ENCODE measurements around the gene NOS3.
A peak's percentile ranks its signal among the peaks of the same experiment; 100 is the strongest.

The NOS3 gene

DNA sequence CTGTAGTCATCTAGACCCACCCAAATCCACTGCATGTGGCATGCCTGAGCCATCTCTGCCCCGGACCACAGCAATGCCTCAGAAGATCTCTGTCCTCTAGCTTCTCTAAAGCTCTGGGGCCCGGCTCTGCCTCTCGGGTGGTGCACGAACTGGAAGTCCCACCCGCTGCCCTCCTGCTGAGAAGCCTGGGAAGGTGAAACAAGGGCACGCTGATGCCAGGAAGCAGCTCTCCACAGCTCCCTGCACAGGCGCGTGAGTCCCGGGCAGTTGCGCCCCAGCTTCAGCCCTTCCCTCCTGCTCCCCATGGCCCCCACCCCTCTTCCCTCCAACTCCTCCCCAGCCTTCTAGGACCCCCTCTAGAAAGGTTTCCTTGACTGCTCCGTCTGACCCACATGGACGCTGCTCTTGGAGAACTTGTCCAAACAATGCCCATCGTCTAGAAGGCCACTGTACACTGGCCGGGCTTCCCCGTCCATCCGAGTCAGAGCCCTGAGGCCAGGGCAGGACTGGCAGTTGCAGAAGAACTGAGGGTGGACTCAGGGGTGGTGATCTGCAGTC, 25.5 kb upstream of the NOS3 start:
- DNase-seq, result no peak

DNA sequence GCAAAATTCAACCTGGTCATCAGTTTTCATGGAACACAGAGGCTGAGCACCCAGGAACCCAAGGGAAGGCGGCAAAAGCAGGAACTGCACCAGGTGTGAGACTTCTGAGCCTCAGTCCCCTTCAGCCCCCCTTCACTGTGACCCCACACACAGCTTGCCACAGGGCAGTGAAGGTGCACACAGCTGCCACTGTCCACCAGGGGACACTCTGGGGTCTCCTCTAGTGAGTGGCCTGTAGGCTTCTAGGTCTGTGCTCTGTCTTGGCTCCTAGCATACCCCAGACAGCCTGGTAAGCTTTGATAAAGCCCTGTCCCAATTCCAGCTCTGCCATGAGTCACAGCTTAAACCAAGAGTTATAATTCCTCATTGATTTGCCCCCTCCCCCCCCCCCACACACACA, 24.8 kb upstream of the NOS3 start:
- no peak for DNase-seq

DNA sequence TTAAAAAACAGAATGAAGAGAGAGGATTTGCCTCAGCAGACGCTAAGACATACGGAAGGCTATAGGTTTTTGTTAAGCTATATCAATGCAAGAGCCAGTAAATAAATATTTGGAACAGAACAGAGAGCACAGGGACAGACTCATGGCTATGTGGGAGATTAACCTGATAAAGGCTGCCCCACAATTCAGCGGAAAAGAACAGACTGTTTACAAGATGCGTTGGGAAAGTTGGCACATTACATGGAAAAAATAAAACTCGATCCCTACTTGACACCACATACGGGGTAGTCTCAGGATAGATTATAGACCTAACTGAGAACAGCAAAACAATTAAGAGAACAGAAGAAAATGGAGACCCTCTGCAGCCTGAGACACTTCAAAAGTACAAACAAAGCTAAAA, 23.5 kb upstream of the NOS3 start:
- DNase-seq, result no peak

DNA sequence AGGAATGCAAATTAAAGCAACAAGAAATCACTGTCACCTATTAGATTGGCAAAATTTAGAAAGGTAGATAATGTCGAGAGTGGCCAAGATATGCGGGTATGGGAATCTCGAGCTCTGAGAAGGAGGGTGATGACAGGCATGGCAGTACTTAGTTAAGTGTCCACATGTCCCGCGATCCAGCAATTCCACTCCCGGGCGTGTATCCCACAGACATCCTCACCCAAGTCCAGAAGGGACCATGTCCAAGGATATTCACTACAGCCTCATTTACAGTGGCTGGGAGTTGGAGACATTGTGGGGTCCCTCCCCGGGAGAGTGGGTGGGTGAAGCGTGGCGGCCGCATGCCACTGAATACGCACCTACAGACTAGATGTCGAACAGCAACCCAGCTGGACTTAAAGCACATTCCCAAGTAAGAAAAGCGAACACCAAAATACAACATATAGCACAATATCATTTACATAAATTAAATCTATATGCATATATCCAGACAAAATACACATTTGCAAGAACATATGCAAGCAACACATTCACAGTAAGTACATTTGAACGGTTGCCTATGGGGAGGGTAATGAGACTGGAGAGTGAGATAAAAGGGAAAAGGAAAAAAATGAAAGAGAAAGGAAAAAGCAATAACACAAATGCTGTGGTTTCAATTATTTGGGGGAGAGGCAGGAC, 22.6 kb upstream of the NOS3 start:
- DNase-seq, result no peak

DNA sequence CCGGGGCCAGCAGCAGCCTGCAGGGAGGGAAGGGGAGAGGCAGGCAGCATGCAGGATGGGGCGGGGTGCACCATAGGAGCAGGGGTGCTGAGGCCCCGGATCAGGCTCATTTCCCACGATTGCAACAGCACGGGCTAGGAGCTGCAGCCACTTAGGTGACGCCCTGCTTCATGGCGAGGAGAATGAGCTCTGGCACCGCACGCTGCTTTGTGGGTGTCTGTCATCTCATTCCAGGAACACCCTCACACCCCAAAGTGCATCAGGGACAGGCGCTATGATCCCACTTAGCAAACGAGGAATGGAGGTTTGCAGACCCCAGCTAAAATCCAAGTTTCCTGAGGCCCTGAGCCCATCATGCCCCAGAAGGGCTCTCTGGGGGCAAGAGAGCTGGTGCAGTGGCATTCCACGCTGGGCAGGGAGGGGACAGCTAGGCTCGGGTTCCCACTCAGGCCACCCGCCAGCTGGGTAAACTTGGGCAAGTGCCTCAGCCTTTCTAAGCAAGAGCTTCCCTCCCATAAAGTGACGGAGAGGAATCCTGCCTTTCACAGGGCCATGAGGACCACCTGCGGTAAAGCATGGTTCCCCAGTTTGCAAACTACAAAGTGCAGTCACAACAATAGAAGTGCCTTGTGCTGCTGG, 22.0 kb upstream of the NOS3 start:
- no peak for DNase-seq

DNA sequence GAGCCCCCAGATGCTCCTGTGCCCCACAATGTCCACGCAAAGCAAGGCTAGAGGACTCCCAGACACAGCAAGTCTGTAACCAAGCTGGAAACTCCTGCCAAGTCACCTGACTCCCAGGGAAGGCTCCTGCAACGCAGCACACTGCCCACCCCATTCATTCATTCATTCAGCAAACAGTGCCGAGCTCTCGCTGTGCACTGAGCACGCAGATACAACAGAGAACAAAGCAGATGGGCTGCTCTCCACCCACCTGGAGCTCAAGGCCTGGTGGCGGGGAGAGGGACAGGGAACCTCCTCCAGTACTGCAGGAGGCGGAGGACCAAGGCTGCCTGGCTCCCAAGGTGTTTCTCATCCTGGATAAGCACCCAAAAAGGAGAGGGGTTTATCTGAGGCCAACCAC, 21.3 kb upstream of the NOS3 start:
- no peak for DNase-seq

DNA sequence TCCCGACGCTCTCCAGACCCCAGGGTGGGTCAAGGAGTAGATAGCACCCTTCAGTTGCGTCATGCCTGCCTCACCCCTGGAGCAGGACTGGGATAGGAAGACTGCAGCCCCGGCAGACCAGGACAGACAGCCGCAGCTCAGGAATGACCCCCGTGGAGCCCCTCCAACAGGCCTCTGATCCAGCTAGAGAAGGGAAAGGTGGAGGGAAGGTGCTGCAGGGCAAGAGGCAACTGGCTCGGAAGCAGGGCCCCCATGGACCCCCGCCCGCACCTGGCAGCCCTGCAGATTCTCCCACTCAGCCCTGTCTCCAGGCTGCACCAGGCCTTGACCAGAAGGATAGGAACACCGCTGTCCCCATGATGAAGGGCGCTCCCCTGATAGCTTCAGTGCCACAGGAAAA, 20.4 kb upstream of the NOS3 start:
- DNase-seq, result no peak

DNA sequence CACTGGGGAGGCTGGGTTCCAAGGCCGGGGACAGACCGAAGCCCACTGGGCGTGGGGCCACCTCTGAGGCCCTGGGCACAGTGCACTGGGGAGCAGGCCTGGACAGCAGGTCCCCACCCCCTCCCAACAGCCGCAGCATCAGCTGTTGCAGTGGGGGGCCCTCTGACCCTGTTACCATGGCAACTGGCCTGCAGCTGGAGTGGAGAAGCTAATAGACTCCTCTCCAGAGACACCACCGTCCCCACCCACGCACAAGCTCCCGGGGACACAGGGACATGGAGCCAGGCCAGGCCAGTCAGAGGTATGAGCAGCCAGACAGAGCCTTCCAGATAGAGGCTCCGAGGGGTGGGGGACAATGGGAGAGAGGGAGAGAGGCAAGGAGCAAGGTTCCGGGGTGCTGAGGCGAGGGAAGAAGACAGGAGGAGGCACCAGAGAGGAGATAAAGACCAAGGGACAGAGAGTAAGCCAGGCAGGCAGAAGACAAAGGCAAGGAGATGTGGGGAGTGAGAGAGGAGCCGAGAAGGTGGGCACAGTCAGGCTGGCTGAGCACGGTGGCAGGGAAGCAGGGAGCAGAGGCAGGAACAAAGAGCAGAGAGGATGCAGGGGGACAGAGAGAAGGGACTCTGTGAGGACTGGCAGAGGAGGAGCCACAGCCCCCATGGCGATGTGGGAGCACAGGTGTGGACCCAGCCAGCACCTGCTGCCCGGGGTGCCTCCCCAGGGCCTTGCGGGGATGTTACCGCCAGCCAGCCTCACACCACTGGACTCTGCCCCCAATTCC, 19.4 kb upstream of the NOS3 start:
- peak; percentile 74 for DNase-seq

DNA sequence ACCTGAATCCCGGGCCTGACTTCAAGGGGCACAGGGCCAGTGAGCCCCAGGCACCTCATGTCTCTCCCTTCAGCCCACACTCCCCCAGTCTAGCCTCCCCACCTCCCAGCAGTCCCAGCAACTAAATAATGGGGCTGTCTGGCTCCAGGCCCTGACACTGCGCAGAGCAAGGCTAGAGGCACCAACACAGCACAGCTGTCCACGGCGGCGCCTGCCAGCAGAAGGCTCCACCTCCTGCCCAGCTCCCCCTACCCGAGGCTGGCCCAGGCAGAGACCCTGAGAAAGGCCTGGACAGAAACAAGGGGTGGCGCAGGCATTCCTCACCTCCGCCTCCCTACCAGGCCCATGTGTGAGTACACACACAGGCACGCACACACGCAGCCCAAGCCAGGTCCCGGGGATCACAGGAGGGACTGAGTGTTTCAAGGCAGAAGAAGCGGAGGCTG, 18.8 kb upstream of the NOS3 start:
- DNase-seq, result peak; percentile 64

DNA sequence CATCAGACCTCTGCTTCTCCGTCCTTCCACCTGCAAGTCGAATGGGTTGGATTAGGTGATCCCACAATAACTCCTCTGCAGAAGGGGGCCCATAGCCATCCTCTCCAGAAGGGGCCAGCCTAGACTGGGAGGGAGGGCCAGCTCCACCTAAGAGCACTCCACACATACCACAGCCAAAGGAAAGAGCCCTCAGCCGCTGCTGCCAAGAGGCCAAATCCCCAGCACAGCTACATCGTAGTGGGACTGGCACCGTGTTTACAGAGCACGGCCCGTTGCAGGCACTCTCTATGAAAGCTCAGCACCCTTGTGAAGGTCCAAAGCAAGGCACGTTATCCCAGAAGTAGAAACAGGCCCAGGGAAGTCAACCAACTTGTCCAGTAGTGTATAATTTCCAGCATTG, 18.1 kb upstream of the NOS3 start:
- DNase-seq, result no peak

DNA sequence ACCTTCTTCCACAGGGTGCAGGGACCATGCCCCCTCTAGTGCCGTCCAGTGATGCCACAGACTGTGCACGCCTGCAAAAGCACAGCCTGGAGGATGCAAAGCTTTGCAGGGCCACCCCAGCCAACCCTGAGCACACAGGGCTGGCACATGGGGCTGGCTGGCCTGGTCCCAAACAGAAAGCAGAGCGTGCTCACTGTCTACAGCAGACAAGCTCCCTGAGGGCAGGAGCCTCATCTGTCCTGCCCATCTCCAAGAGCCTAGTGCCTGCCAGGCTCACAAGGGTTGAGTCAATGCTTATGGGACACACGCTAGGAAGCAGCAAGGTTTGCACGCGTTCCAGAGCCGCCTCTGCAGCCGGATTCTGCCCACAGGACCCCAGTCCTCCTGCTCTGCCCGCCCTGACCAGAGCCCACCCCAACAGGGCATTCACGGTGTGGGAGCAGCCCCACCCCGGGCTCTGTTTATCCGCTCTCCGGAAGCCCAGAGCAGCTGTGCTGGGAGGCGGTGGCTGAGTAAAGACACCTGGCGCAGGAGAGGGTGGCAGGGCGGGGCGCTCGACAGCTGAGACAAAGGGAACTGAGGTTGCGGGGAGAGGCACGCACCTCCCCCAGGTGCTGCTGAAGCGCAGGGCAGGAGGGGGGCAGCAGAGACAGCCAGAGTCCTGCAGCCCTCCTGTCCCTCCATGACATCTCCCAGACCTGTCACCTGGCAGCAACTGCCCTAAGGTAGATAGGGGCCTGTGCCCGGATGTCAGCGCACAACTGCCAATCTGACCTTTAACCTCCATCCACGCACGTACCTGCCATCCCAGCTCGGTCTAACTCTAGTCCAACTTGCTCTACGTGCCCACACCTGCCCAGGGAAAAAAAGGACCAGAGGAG, 17.0 kb upstream of the NOS3 start:
- no peak for DNase-seq

DNA sequence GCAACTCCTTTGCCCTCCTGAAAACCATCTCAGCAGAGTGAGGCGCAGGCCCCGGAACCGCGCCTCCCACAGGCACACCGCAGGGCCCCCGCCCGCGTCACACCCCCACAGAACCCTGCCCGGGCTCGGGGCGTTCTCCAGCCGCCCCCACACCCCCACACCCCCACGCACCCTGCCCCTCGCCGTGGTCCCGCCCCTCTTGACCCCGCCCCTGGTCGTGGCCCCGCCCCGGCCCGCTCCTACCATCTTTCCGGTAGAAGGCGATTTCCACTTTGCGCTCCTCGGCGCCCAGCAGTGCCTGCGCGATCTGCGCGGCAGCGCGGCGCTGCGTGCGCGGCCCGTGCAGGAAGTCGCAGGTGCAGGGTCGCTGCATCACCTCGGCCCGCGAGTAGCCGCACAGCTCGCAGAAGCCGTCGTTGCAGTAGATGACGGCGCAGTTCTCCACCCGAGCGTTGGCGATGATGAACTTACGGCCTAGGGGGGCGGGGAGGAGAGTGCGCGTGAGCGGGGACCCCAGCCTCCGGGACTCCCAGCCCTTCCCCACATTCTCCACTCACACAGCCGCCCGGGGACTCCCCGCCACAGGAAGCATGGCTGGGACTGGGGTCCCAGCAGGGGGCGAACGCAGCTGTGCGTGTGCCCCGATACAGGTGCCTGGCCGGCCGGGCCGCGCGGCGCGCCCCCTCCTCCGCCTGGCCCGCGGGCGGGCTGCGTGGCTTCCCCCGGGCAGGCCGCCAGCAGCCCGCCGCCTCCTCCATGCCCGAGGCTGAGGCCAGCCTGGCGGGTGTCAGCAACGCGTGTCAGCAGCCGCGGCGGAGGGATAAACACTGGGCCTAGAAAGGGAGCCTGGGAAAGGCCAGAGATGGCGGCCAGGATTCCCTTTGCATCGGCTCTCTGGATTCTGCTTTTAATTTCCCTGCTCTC, 16.1 kb upstream of the NOS3 start:
- no peak for DNase-seq

DNA sequence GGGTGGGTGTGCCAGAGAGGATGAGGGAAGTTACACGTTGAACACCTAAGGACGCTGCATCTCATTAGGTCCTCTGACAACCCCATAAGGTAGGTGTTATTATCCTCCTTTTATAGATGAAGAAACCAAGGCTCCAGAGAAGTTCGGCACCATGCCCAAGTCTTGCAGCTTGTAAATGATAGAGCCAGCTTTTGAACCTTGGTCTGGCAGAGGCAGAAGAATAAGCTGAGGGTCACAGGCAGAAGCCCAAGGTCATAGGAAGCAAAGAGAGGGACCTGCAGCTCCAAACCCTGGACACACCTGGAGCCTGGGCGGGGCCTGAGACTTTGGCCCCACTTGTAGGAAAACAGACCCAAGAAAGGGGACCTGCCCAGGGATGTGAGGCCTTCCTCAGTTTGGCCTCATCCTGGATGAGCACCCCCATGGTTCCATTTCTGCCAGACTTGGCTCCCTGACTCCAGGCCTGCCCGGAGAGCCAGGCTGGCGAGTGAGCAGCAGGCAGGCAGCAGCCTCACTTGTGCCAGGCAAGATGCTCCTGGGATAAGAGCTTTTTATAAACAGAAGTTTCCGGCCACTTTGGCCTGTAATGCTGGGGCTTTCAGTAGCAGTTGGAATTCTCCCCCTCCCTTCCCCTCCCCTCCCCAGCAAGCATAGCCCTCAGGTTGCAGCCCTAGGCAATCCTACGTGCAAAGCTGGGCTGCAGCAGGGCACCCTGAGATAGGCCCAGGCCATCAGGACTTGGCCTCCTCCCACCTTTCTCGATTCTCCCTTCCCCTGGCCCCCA, 15.1 kb upstream of the NOS3 start:
- no peak for DNase-seq

DNA sequence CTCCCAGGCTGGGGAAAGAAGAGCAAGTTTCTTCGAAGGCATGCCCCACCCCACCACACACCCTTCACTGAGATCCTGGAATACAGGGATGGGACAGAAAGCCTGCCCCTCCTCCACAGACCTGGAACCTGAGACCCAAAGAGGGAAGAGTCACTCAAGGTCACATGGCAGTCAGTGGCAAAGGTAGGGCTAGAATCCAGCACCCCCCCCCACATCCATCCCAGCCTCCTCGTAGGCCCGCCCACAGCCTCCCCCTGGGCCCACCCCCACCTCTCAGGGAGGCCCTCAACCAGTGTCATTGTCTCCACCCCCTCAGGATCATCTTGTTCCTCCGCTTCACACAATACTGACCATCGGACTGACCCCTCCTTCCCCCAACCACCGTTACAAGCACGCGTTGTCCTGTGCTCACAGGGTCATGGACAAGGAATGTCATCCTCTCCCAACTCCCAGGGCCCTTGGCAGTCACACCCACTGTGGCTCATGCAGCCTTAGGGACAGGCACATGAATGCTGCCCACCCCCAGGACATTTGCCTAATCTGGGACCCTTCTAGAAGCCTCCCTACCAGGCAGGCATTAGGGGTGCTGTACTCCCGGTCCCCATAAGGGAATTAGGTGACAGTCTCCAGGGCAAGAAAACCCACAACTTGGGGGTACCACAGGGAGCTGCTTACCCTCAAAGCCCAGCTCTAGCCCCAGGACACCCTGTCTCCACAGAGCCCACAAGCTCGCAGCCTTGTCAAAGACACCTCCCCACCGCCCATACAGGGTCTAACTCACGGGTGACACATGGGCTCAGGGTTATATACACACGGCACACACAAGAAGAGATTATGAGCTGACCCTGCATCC, 14.1 kb upstream of the NOS3 start:
- DNase-seq, result no peak

DNA sequence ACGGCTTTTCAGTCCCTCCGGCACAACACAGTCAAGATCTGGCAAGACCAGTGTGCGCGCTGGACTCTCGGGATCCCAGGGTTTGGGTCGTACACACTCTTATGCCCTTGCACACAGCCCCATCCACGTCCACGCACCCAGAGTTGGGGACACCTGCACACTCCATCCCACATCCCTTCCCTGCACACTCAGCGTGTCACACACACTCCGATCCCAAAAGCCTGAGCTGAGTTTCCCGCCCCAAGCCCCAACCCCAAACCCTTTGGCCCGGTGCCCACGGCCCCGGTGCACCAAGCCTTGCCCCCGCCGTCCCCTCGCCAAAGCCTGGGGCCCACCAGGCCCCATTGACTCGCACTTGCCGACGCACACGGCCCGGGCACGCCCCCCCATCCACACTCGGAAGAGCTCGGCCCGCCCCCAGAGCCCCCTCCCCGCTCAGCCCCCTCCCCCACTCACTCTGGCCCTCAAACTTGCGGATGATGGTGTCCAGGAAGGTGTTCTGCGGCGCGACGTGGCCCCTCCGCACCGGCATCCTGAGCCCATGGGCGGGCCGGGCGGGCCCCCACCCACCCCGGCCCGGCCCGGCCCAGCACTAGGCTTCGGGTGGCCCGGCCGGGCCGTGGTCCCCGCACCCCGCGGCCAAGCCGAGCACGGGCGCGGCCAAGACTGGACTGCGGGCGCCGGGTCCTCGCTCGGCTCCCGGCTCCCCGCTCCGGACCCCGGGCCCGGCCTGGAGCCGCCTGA, 13.3 kb upstream of the NOS3 start:
- DNase-seq, result no peak

DNA sequence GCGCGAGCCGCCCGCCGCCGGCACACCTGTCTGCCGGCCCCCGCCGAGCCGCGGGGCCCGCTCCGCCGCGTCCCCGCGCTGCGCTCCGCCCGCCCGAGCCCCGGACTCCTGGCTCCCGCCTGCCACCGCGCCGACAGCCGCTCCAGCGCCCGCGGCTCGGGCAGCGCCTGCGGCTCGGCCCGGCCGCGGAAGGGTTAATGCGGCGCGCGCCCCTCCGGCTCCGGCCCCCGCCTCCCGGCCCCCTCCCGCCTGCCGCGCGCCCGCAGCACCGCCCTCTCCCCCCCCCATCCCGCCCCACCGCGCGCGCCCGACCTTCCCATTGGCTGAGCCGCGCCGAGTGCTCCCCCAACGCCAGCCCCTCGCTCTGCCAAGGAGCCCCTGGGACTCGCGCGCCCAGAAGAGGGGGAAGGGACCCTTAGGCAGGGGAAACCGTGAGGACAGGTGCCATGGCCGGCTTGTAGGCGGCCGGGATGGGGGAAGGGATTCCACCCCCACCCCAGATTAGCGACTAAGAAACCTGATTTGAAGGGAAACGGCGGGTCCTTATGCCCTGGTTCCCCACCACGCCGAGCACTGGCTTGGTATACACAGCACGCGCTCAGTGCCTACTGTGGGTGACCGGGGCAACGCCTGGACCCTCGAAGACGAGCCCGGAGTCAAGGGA, 12.6 kb upstream of the NOS3 start, which contains the start of gene KCNH2:
Gene KCNH2 (minus strand): TSS at position 196 of the 664 bp plus-strand sequence. CDS start 408 bp downstream, outside the sequence.
- DNase-seq, result peak; percentile 81

DNA sequence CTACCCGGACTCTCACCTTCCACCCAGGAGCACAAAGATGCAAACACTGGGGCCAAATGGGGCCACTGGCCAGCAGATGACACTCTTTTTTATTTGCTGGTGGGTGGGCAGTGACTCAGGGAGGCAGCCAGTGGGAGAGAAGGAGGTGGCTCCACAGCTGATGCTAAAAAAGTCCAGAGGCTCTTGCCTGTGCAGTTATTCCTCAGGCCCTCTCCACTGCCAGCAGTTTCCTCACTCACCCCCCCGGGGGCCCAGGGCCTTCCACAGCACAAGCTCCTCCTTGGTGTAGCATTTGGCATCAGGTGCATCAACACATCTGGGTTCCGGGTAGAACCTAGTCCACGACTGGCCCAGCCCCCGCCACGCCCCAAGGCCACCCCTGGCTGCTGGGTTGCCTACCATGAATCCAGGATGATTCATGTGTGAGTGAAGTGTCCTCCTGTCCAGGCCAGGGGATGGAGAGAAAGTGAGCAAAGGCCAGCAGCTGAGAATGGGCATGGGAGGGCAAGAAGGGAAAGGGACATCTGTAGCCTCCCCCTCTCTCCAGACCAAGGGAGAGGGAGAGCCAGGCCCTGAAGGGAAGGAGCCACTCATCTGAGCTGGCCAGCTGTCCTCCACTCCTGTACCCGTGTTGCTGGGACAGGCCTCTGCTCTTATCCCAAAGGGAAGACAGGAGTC, 11.0 kb upstream of the NOS3 start:
- DNase-seq, result no peak

DNA sequence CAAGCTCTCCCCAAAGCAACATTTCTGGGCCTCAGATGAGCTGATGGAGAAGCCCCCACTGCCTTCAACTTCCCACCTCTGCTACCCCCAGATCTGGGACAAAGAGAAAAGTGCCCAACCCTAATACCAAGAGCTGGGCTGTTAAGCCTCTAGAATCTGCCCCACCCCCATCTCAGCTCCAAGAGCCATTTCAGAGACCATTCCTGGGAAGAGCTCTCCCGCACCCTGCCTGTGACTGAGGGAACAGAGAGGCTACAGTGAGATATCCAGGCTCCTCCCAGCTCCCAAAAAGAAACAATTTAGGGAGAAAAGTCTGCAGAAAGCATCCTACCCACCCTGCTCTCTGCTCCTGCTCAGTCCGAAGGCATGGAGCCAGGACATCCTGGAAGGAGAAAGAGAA, 10.2 kb upstream of the NOS3 start:
- DNase-seq, result no peak
